ENCODE data around the gene CDK11A. TPM values are rescaled to one million over a fixed set of nuclear protein-coding genes. Genes with fewer than 3 reads are reported as not detected.
"Not testable (repeated sequence)": the region's sequence is repeated elsewhere in the genome, so short reads cannot be mapped to it uniquely, and the experiment has no call there.

Gene CDK11A
- total and polyA plus RNA-seq, 2 donors (not counting 3 experiments of a cell fraction or from before 2014, with no cell fraction given): 30.7 to 50.4 TPM

DNA sequence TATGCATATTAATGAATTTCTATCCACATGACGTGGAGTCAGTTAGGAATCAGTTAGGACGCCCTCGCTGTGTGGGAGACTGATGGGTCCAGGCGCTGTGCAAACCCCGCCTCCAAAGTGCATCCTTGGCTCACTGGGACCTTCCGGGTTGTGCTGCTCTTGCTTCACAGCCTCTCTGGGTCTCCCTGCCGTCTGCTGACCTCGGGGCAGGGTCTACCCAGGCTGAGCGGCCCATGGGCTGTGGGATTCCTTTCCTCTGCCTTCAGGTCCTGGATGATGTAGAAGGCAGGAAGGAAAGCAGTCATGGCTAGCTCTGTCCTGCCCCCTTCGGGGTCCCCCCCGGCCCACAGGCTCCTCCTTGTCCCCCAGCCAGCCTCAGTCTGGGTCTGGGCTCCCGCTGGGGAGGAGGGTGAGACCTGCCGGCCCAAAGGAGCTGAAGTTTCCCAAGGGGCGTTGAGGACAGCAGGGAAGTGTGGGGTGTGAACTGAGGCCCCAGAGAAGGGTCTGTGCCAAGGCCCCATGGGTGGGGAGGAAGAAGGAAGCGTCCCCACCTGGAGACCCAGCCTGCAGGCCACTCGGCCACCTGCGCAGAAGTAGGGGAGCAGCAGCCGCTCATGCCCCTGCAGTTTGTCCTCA, 24.6 kb upstream of the CDK11A start:
- FAIRE-seq (no peak), DNase-seq (ENCODE audit: low read depth, low spot score) (no peak)
- H2AFZ ChIP-seq (ENCODE audit: low read depth, low read length): no peak overlapping the region
- no peaks in the 10 kb centered on the region for H3K9me1 ChIP-seq (replicated peaks; ENCODE audit: control insufficient read depth, extremely low read depth, insufficient read depth, low read length)
- no peaks in the 10 kb centered on the region for H3K9me3 ChIP-seq (replicated peaks; ENCODE audit: control insufficient read depth, insufficient read depth, low read length)
- no peaks in the 10 kb centered on the region for H3K27me3 ChIP-seq (ENCODE audit: control insufficient read depth in 2 of 2, insufficient read depth in 2 of 2, low read length in 2 of 2)
- no peak for TF ChIP-seq MYC (IDR thresholded peaks at IDR 0.05; ENCODE audit: low read depth, low read length)
- TF ChIP-seq, protein P1, sequence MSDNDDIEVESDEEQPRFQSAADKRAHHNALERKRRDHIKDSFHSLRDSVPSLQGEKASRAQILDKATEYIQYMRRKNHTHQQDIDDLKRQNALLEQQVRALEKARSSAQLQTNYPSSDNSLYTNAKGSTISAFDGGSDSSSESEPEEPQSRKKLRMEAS (IDR thresholded peaks at IDR 0.05; ENCODE audit: insufficient read depth, insufficient read length): no peak
- H3K27ac ChIP-seq (ENCODE audit: insufficient read depth, low read depth, low read length): no peak overlapping the region
- H3K9ac ChIP-seq (replicated peaks; ENCODE audit: extremely low read depth, insufficient read depth, low read length): no peak overlapping the region
- H3K79me2 ChIP-seq (ENCODE audit: control insufficient read depth, insufficient read depth, low read length): no peaks in the 10 kb centered on the region
- ChIA-PET POLR2A (no interaction called here), CTCF (interaction anchor here (0.7 kb wide), 1 partner anchor 157 kb away, joined by 3 read pairs; no protein-coding TSS in a partner anchor)
- intact Hi-C loops (cut with micrococcal nuclease): loop anchor here (10.0 kb wide), 1 partner anchor 54 kb away; the partner anchor contains the start of gene SLC35E2B
- no peak overlapping the region for H3K4me2 ChIP-seq (ENCODE audit: insufficient read depth, low read length)
- peaks cover 0 to 10% of the 10 kb centered on the region in 2 experiments for H3K36me3 ChIP-seq (ENCODE audit: control insufficient read depth in 2 of 2, extremely low read depth in 1 of 2, insufficient read depth in 2 of 2, low read length in 2 of 2)
- BruUV-seq (replicated peaks): no TSS peak
- H4K20me1 ChIP-seq (replicated peaks; ENCODE audit: control insufficient read depth, extremely low read depth, insufficient read depth, low read length): no peaks in the 10 kb centered on the region
- no peaks in the 10 kb centered on the region for H3K4me1 ChIP-seq (ENCODE audit: control insufficient read depth, extremely low read depth, insufficient read depth, low read length)
- dilution Hi-C loops (cut with MboI; ENCODE audit: extremely low pct_ligation_motif_present, low sequenced_read_pairs): no loop called here
- no peak overlapping the region for H3K4me3 ChIP-seq (replicated peaks in 1 of 3; ENCODE audit: insufficient read depth in 1 of 3, low read depth in 1 of 3, low read length in 3 of 3)

GRCh38 chr1:1746566-1746909, 22.4 kb upstream of the CDK11A start:
- H3K4me1 ChIP-seq (ENCODE audit: control insufficient read depth, extremely low read depth, insufficient read depth, low read length); dilution Hi-C loops (cut with MboI; ENCODE audit: extremely low pct_ligation_motif_present, low sequenced_read_pairs); H3K9me1 ChIP-seq (replicated peaks; ENCODE audit: control insufficient read depth, extremely low read depth, insufficient read depth, low read length); DNase-seq (ENCODE audit: low read depth, low spot score); H3K9me3 ChIP-seq (replicated peaks; ENCODE audit: control insufficient read depth, insufficient read depth, low read length); CTCF ChIA-PET; BruUV-seq (replicated peaks); H3K4me2 ChIP-seq (ENCODE audit: insufficient read depth, low read length); POLR2A ChIA-PET; H3K79me2 ChIP-seq (ENCODE audit: control insufficient read depth, insufficient read depth, low read length); H3K36me3 ChIP-seq (ENCODE audit: control insufficient read depth in 2 of 2, extremely low read depth in 1 of 2, insufficient read depth in 2 of 2, low read length in 2 of 2); H4K20me1 ChIP-seq (replicated peaks; ENCODE audit: control insufficient read depth, extremely low read depth, insufficient read depth, low read length); H2AFZ ChIP-seq (ENCODE audit: low read depth, low read length); H3K27me3 ChIP-seq (ENCODE audit: control insufficient read depth in 2 of 2, insufficient read depth in 2 of 2, low read length in 2 of 2): not testable (repeated sequence)
- Histone ChIP-seq H3K27ac (ENCODE audit: insufficient read depth, low read depth, low read length) (peak overlapping the region; percentile 79), H3K9ac (replicated peaks; ENCODE audit: extremely low read depth, insufficient read depth, low read length) (peak overlapping the region; percentile 16), H3K4me3 (replicated peaks in 1 of 3; ENCODE audit: insufficient read depth in 1 of 3, low read depth in 1 of 3, low read length in 3 of 3) (peak overlapping the region in 1 of 3 experiments; percentile 59)
- peak; percentile 93 for FAIRE-seq
- intact Hi-C loops (cut with micrococcal nuclease): loop anchor here (10.0 kb wide), 1 partner anchor 52 kb away; the partner anchor contains the start of gene SLC35E2B

All from endothelial cell of umbilical vein (primary cell).